Measurements from ENCODE around the gene SYT17. TPM values are rescaled to one million over a fixed set of nuclear protein-coding genes. Genes with fewer than 3 reads are reported as not detected.

SYT17 gene
- polyA plus RNA-seq, 3 donors, result 0.81 to 4.9 (median 1.1) TPM

GRCh38 chr16:19242186-19242585, 74.1 kb downstream of the SYT17 start:
- Histone ChIP-seq H3K27me3 (ENCODE audit: control insufficient read depth in 2 of 2, insufficient read depth in 2 of 2, low read length in 2 of 2) (no peaks in the 10 kb centered on the region), H2AFZ (ENCODE audit: insufficient read depth, low read depth, low read length, poor library complexity, severe bottlenecking) (no peak overlapping the region), H3K36me3 (replicated peaks in 1 of 2; ENCODE audit: control insufficient read depth in 1 of 2, insufficient read depth in 2 of 2, low read length in 2 of 2) (no peaks in the 10 kb centered on the region), H3K4me3 (replicated peaks in 1 of 3; ENCODE audit: low read depth in 2 of 3, low read length in 3 of 3) (no peak overlapping the region), H3K79me2 (ENCODE audit: insufficient read depth, low read length) (no peaks in the 10 kb centered on the region), H4K20me1 (ENCODE audit: insufficient read depth, low read length) (no peaks in the 10 kb centered on the region), H3K4me1 (ENCODE audit: control insufficient read depth in 1 of 2, insufficient read depth in 2 of 2, low read length in 2 of 2) (no peaks in the 10 kb centered on the region), H3K9ac (ENCODE audit: insufficient read depth, low read length, poor library complexity, severe bottlenecking) (no peak overlapping the region), H3K27ac (ENCODE audit: low read depth in 1 of 2, low read length in 2 of 2) (no peak overlapping the region), H3K4me2 (replicated peaks; ENCODE audit: extremely low read depth, low read length, poor library complexity, severe bottlenecking) (no peak overlapping the region), H3K9me3 (replicated peaks in 1 of 2; ENCODE audit: control insufficient read depth in 1 of 2, insufficient read depth in 1 of 2, low read length in 2 of 2) (peaks cover 19 to 36% of the 10 kb centered on the region in 2 donors)
- Mint-ChIP-seq H3K27ac (no peak overlapping the region), H3K36me3 (no peaks in the 10 kb centered on the region), H3K4me1 (no peaks in the 10 kb centered on the region), H3K4me3 (no peak overlapping the region), H3K9me3 (peaks cover 9 to 34% (median 21%) of the 10 kb centered on the region in 7 donors), H3K27me3 (ENCODE audit: low read depth in 3 of 3) (peaks cover 0 to 11% (median 3%) of the 10 kb centered on the region in 3 donors)
- no peak for DNase-seq
- intact Hi-C loops (cut with micrococcal nuclease), result no loop called here
- WGBS (ENCODE audit: insufficient coverage), result no CpG with 5 or more reads among the region's 1 CpG
- TF ChIP-seq, protein P1, sequence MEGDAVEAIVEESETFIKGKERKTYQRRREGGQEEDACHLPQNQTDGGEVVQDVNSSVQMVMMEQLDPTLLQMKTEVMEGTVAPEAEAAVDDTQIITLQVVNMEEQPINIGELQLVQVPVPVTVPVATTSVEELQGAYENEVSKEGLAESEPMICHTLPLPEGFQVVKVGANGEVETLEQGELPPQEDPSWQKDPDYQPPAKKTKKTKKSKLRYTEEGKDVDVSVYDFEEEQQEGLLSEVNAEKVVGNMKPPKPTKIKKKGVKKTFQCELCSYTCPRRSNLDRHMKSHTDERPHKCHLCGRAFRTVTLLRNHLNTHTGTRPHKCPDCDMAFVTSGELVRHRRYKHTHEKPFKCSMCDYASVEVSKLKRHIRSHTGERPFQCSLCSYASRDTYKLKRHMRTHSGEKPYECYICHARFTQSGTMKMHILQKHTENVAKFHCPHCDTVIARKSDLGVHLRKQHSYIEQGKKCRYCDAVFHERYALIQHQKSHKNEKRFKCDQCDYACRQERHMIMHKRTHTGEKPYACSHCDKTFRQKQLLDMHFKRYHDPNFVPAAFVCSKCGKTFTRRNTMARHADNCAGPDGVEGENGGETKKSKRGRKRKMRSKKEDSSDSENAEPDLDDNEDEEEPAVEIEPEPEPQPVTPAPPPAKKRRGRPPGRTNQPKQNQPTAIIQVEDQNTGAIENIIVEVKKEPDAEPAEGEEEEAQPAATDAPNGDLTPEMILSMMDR (IDR thresholded peaks at IDR 0.05), result no peak

DNA sequence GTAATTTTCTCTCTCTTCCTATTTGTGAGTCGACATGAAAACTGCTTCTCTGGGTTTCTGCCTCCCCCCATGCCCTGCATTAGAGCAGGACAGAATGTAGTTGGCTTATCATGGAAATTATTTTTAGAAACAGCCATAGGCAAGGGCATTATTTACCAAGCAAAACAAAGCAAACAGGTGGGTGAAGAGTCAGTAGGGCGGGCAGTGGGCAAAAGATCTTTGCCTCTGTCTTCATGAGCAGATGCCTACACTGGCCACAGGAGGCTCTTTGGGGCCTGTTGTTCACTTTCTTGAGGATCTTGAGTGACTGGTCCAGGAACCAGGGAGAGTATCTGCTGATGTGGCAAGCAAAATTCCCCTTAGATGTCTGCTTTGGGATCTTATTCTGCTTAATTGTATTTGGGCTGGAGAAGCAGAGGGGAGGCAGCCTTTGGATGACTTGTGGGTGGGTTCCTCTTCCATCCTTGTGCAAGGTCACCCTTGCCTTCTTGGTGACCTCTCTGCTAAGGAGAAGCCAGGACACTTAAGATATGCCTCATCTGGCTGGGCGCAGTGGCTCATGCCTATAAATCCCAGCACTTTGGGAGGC, 75.0 kb downstream of the SYT17 start:
- peaks cover 9 to 33% (median 22%) of the 10 kb centered on the region in 7 donors for H3K9me3 Mint-ChIP-seq
- H3K4me2 ChIP-seq (replicated peaks; ENCODE audit: extremely low read depth, low read length, poor library complexity, severe bottlenecking), result no peak overlapping the region
- TF ChIP-seq, protein P1 (IDR thresholded peaks at IDR 0.05), result no peak

More for the DNA sequence above, 75.0 kb downstream of the SYT17 start:
- Histone ChIP-seq H3K9ac (ENCODE audit: insufficient read depth, low read length, poor library complexity, severe bottlenecking) (no peak overlapping the region), H3K9me3 (replicated peaks in 1 of 2; ENCODE audit: control insufficient read depth in 1 of 2, insufficient read depth in 1 of 2, low read length in 2 of 2) (peaks cover 15 to 30% of the 10 kb centered on the region in 2 donors), H4K20me1 (ENCODE audit: insufficient read depth, low read length) (no peaks in the 10 kb centered on the region), H3K4me3 (replicated peaks in 1 of 3; ENCODE audit: low read depth in 2 of 3, low read length in 3 of 3) (no peak overlapping the region), H3K79me2 (ENCODE audit: insufficient read depth, low read length) (no peaks in the 10 kb centered on the region), H3K27ac (ENCODE audit: low read depth in 1 of 2, low read length in 2 of 2) (no peak overlapping the region), H2AFZ (ENCODE audit: insufficient read depth, low read depth, low read length, poor library complexity, severe bottlenecking) (no peak overlapping the region), H3K4me1 (ENCODE audit: control insufficient read depth in 1 of 2, insufficient read depth in 2 of 2, low read length in 2 of 2) (no peaks in the 10 kb centered on the region), H3K27me3 (ENCODE audit: control insufficient read depth in 2 of 2, insufficient read depth in 2 of 2, low read length in 2 of 2) (no peaks in the 10 kb centered on the region), H3K36me3 (replicated peaks in 1 of 2; ENCODE audit: control insufficient read depth in 1 of 2, insufficient read depth in 2 of 2, low read length in 2 of 2) (no peaks in the 10 kb centered on the region)
- Mint-ChIP-seq H3K27me3 (ENCODE audit: low read depth in 3 of 3) (peaks cover 0 to 9% (median 2%) of the 10 kb centered on the region in 3 donors), H3K36me3 (no peaks in the 10 kb centered on the region), H3K27ac (no peak overlapping the region), H3K4me3 (no peak overlapping the region), H3K4me1 (no peaks in the 10 kb centered on the region)
- WGBS (ENCODE audit: insufficient coverage), result 83% methylated on average over 2 of the region's 3 CpGs
- intact Hi-C loops (cut with micrococcal nuclease), result no loop called here
- no peak for DNase-seq
